Stimulated activated CD8-positive, alpha-beta memory T cell treated with anti-CD3 and anti-CD28 coated beads, Interleukin-2, amount 100 ng/mL, for 48 hours (primary cell): ENCODE results near the gene PIK3CB.
"Not testable (repeated sequence)": the region's sequence is repeated elsewhere in the genome, so short reads cannot be mapped to it uniquely, and the experiment has no call there.

Source experiments
- DNase-seq, 2 donors: peaks; one replicate each; pipeline ENCODE4 v3.0.0-alpha.2; 2020; ENCODE audit warnings: low read depth in 2 of 2

The PIK3CB gene

GRCh38 chr3:138846824-138847223 is 12.1 kb upstream of the PIK3CB start:
- DNase-seq = not testable (repeated sequence)

DNA sequence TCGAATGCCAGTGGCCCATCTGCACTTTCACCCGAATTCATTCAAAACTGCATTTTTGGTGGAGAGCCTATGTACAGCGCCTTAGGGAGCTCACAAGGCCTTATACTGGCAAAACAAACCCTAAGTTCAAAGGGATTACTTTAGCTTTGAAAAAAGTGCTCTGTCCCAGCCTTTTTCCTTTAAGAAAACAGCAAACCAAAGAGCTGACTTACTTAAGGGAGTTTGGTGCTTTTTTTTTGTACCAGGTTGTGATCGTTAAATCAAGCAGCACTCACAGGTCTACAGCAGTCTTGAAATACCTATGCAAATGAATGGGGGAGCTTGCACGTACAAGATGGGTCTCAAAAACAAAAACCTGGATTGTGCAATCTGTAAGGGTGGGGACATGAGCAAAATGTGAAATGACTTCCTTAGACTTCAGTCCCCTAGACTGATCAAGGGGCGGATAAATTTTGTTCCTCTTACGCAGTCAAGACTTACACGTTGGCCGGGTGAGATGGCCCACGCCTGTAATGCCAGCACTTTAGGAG is 11.6 kb upstream of the PIK3CB start:
- DNase-seq = no peak

DNA sequence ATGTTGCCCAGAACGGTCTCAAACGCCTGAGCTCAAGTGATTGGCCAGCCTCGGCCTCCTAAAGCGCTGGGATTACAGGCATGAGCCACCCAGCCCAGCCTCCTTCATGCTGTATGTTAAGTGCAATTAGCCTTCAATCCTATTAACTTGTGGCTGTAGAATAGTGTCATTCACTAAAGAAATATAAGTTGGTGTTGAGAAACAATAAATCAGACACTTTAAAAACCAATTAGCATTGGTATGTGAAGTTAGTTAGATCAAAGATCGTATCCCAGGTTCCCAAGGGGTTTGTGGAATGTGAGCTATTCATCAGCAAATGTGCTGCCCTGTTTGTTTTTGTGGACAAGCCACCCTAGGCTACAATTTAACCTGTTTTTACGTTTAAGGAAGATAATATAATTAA is 11.0 kb upstream of the PIK3CB start:
- no peak for DNase-seq

DNA sequence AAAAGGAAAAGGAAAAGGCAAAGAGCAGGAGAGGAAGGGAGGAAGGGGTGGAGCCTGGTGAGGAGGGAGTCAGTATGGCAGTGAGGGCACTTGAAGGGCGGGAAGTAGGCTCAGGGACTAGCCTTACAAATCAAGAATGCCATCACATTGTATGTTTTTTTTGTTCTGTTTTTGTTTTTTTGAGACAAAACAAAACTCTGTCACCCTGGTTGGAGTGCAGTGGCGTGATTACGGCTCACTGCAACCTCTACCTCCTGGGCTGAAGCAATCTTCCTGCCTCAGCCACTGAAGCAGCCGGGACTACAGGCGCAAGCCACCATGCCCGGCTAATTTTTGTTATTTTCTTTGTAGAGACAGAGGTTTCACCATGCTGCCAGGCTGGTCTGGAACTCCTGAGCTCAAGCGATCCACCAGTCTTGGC is 10.5 kb upstream of the PIK3CB start:
- DNase-seq = no peak

GRCh38 chr3:138842483-138843188 is 7.9 kb upstream of the PIK3CB start:
- no peak for DNase-seq

DNA sequence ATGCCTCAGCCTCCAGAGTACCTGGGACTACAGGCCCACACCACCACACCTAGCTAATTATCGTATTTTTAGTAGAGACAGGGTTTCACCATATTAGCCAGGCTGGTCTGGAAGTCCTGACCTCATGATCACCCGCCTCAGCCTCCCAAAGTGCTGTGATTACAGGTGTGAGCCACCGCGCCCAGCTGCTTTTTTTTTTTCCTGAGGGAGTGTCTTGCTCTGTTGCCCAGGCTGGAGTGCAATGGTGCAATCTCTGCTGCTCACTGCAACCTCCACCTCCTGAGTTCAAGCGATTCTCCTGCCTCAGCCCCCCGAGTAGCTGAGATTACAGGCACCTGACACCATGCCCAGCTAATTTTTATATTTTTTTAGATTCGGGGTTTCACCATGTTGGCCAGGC is 3.7 kb upstream of the PIK3CB start:
- DNase-seq = not testable (repeated sequence)

GRCh38 chr3:138835846-138836245 is 1.1 kb upstream of the PIK3CB start:
- DNase-seq = not testable (repeated sequence)

GRCh38 chr3:138835397-138835757 is 649 bp upstream of the PIK3CB start:
- no peak for DNase-seq

DNA sequence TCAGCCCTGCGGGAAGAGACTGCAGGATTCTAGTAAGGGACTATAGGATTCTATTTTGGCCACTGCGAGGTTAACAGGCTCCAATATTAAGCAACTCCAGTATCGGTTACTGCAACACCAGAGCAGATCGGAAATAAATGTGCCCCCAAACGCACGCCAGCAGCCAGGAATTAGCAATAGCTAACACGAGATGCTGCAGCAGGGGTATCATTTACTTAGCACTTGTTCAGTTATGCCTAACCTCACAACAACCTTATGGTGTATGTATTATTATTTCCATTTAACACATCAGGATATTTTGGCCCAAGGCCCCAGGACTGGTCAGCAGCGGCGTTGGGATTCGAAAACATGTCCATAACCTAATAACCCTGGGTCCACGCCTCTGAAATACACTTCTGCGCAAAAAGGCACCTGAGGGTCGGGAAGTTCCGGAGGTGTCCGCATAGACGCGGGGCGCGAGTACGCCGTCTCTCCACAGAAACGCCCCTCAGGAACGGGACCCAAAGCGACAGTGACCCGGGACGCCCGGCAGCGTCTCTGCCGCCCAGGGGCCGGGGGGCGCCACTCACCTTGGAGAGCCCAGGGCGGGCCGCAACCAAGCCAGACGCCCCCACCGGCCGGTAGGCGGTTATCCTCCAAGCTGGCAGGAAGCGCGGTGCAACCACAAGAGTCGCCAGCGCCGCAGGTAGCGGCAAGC is 681 bp downstream of the PIK3CB start:
- peak in 1 of 2 donors; percentile 42 for DNase-seq

GRCh38 chr3:138832473-138833057 is 2.2 kb downstream of the PIK3CB start:
- not testable (repeated sequence) for DNase-seq

- DNase-seq = no peak
These were observed 4.7 kb downstream of the PIK3CB start for GRCh38 chr3:138829886-138830510.

DNA sequence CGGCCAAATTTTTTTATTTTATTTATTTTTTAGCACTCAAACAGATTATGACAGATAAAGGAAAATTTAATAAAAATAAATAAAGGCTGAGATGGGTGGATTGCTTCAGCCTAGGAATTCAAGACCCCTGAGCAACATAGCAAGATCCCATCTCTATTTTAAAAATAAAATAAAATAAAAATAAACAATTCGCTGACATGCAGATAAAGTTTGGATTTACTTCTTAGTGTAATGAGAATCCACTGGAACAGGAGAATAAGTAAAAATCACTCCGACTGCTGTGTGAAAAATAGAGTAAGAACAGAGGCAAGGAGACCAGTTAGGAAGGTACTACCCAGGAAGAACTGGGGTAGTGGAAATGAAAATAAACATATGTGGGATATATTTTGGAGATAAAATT is 5.6 kb downstream of the PIK3CB start:
- no peak for DNase-seq

DNA sequence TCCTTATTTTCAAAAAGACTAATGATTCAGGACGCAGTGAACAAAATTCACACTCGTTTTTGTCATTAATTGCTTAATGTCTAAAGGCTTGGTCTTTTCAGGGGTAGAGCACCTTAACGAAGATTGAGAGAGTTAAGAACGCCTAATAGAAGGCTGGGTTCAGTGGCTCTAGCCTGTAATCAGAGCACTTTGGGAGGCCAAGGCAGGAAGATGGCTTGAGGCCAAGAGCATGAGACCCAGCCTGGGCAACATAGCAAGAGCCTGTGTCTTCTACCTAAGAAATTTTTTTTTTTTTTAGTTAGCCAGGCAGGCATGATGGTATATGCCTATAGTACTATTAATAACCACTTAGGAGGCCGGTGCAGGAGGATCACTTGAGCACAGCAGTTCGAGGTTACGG is 7.5 kb downstream of the PIK3CB start:
- DNase-seq = no peak

DNA sequence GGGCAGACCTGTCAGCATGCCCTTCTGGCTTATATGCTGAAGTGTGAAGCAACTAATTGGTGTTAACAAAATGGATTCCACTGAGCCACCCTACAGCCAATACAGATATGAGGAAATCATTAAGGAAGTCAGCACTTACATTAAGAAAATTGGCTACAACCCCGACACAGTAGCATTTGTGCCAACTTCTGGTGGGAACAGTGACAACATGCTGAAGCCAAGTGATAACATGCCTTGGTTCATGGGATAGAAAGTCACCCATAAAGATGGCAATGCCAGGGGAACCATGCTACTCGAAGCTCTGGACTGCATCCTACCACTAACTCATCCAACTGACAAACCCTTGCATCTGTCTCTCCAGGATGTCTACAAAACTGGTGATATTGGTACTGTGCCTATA is 9.4 kb downstream of the PIK3CB start:
- no peak for DNase-seq

GRCh38 chr3:138824114-138824506 is 10.6 kb downstream of the PIK3CB start:
- DNase-seq = no peak

DNA sequence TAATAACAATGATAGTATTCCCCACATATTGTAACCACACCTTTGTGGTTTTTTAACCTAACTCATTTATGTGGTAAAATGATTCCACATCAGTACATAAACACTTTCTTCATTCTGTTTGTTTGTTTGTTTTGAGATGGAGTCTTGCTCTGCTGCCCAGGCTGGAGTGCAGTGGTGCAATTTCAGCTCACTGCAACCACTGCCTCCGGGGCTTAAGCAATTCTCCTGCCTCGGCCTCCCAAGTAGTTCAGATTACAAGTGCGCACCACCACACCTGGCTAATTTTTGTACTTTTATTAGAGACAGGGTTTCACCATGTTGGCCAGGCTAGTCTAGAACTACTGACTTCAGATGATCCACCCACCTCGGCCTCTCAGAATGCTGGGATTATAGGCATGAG is 14.3 kb downstream of the PIK3CB start:
- not testable (repeated sequence) for DNase-seq

- DNase-seq = no peak
These were observed 16.4 kb downstream of the PIK3CB start for GRCh38 chr3:138818185-138818860.

GRCh38 chr3:138817695-138818094 is 17.0 kb downstream of the PIK3CB start:
- no peak for DNase-seq

- DNase-seq = no peak
These were observed 21.9 kb downstream of the PIK3CB start for GRCh38 chr3:138812806-138813205.

- no peak for DNase-seq
These were observed 25.1 kb downstream of the PIK3CB start for GRCh38 chr3:138809500-138810256.
